ENCODE results near the gene RPTOR. TPM values are rescaled to one million over a fixed set of nuclear protein-coding genes. Genes with fewer than 3 reads are reported as not detected.

The RPTOR gene
- polyA plus RNA-seq, 1 of the 3 experiments (the other 2 are of a cell fraction), result 14.9 TPM

- CTCF ChIA-PET, result interaction anchor here (0.9 to 7.5 kb wide), 5 partner anchors 9 to 482 kb away, joined by 3 to 45 read pairs (median 3); no protein-coding TSS in a partner anchor
- Histone ChIP-seq H3K9me2 (no peaks in the 10 kb centered on the region), H3K4me1 (ENCODE audit: control insufficient read depth in 1 of 2, insufficient read depth in 2 of 2, low read depth in 1 of 2, low read length in 1 of 2) (no peaks in the 10 kb centered on the region), H4K20me1 (ENCODE audit: insufficient read depth) (no peaks in the 10 kb centered on the region), H3F3A (replicated peaks; ENCODE audit: insufficient read depth) (no peaks in the 10 kb centered on the region), H2AFZ (ENCODE audit: low read depth) (no peak overlapping the region), H3K27me3 (ENCODE audit: insufficient read depth) (no peaks in the 10 kb centered on the region), H3K79me2 (ENCODE audit: insufficient read depth) (no peaks in the 10 kb centered on the region), H3K27ac (ENCODE audit: low read depth in 2 of 2, low read length in 1 of 2) (no peak overlapping the region), H3K9me3 (no peaks in the 10 kb centered on the region), H3K4me2 (no peak overlapping the region), H3K36me3 (replicated peaks in 1 of 2; ENCODE audit: control insufficient read depth in 1 of 2, insufficient read depth in 2 of 2, low read length in 1 of 2) (peaks cover 29 to 31% of the 10 kb centered on the region in 2 experiments), H3K9ac (no peak overlapping the region), H3K4me3 (ENCODE audit: low read depth in 2 of 2, low read length in 1 of 2) (no peak overlapping the region)
- TF ChIP-seq FOSL2 (IDR thresholded peaks at IDR 0.05; ENCODE audit: borderline replicate concordance, low read depth) (no peak), SIN3A (IDR thresholded peaks at IDR 0.05; ENCODE audit: borderline replicate concordance, low read depth, low read length) (no peak), MAX (IDR thresholded peaks at IDR 0.05; ENCODE audit: low read depth) (no peak), YY1 (IDR thresholded peaks at IDR 0.05; ENCODE audit: low read depth) (no peak)
- WGBS (ENCODE audit: low lambda C conversion rate), result 97% methylated on average over 13 of the region's 13 CpGs
- no peak for DNase-seq
- POLR2A ChIA-PET, result no interaction called here
Measured at GRCh38 chr17:80908776-80909175, 364.1 kb downstream of the RPTOR start.

- Histone ChIP-seq H3K4me1 (ENCODE audit: control insufficient read depth in 1 of 2, insufficient read depth in 2 of 2, low read depth in 1 of 2, low read length in 1 of 2) (no peaks in the 10 kb centered on the region), H3K27me3 (ENCODE audit: insufficient read depth) (no peaks in the 10 kb centered on the region), H3K4me3 (ENCODE audit: low read depth in 2 of 2, low read length in 1 of 2) (no peak overlapping the region), H3K79me2 (ENCODE audit: insufficient read depth) (no peaks in the 10 kb centered on the region), H3K27ac (ENCODE audit: low read depth in 2 of 2, low read length in 1 of 2) (no peak overlapping the region), H3K9ac (no peak overlapping the region), H3K36me3 (replicated peaks in 1 of 2; ENCODE audit: control insufficient read depth in 1 of 2, insufficient read depth in 2 of 2, low read length in 1 of 2) (peaks cover 25 to 35% of the 10 kb centered on the region in 2 experiments), H4K20me1 (ENCODE audit: insufficient read depth) (no peaks in the 10 kb centered on the region), H3F3A (replicated peaks; ENCODE audit: insufficient read depth) (no peaks in the 10 kb centered on the region), H3K4me2 (no peak overlapping the region), H2AFZ (ENCODE audit: low read depth) (no peak overlapping the region), H3K9me3 (no peaks in the 10 kb centered on the region), H3K9me2 (no peaks in the 10 kb centered on the region)
- WGBS (ENCODE audit: low lambda C conversion rate), result 97% methylated on average over 2 of the region's 2 CpGs
- no peak for DNase-seq
- POLR2A ChIA-PET, result no interaction called here
- TF ChIP-seq GATA2 (CRISPR knock-in tag; IDR thresholded peaks at IDR 0.05) (no peak), JUND (IDR thresholded peaks at IDR 0.05) (no peak), SMC3 (IDR thresholded peaks at IDR 0.05; ENCODE audit: low read depth, low read length) (no peak), CHD2 (IDR thresholded peaks at IDR 0.05; ENCODE audit: low read length, partially characterized antibody) (no peak), USF2 (IDR thresholded peaks at IDR 0.05; ENCODE audit: borderline replicate concordance, low read depth, low read length) (no peak), CTCF (IDR thresholded peaks at IDR 0.05) (no peak), EZH2phosphoT487 (IDR thresholded peaks at IDR 0.05; ENCODE audit: borderline replicate concordance, low read depth) (no peak), YY1 (IDR thresholded peaks at IDR 0.05; ENCODE audit: low read depth) (no peak)
- CTCF ChIA-PET, result interaction anchor here (0.7 to 7.5 kb wide), 8 partner anchors 10 to 482 kb away, joined by 3 to 45 read pairs (median 3); no protein-coding TSS in a partner anchor
Measured at GRCh38 chr17:80909635-80910034, 365.0 kb downstream of the RPTOR start.
